WTC11 (cell line): Measurements from ENCODE around the gene FGD2. TPM values are rescaled to one million over a fixed set of nuclear protein-coding genes. Genes with fewer than 3 reads are reported as not detected.

Experiments used
- ATAC-seq: fragments of 200-7000 bp; cut with Tn5 transposase; 2 replicates; pipeline ENCODE4 v1.10.0; 2021; ENCODE audit warnings: mild to moderate bottlenecking, moderate library complexity
- CTCF ChIA-PET: fragments of 300-600 bp; sonication (Branson Sonifier 250); formaldehyde crosslinking; loops from one replicate; lab custom pipeline; 2021; ENCODE audit warnings: antibody characterized with exemption; lab: Charles Lee
- POLR2A ChIA-PET: fragments of 350-600 bp; sonication (Branson Sonifier 250); formaldehyde crosslinking; loops from one replicate; lab custom pipeline; 2021; ENCODE audit warnings: antibody characterized with exemption; lab: Charles Lee
- DNase-seq: peaks from one replicate; pipeline ENCODE4 v3.0.0; 2021; ENCODE audit warnings: low spot score
- H3K27ac Mint-ChIP-seq: 2 replicates; pipeline ENCODE4 v1.8.0; 2021; ENCODE audit warnings: mixed read lengths
- H3K27me3 Mint-ChIP-seq: 2 replicates; pipeline ENCODE4 v1.8.0; 2021; ENCODE audit warnings: low read depth, mild to moderate bottlenecking, moderate library complexity, mixed read lengths
- H3K36me3 Mint-ChIP-seq: 2 replicates; pipeline ENCODE4 v1.8.0; 2021; ENCODE audit warnings: mixed read lengths
- H3K4me1 Mint-ChIP-seq: 2 replicates; pipeline ENCODE4 v1.8.0; 2022; ENCODE audit warnings: mixed read lengths
- H3K4me3 Mint-ChIP-seq: 2 replicates; pipeline ENCODE4 v1.8.0; 2021; ENCODE audit warnings: mild to moderate bottlenecking, moderate library complexity, mixed read lengths
- H3K9me3 Mint-ChIP-seq: 2 replicates; pipeline ENCODE4 v1.8.0; 2021; ENCODE audit warnings: mixed read lengths
- AR ChIP-seq: fragments of 250-450 bp; sonication (Bioruptor Pico); IDR thresholded peaks from 2 replicates; pipeline ENCODE4 v1.9.0; 2021; ENCODE audit warnings: mild to moderate bottlenecking
- E2F1 ChIP-seq: sonication (generic); formaldehyde crosslinking; IDR thresholded peaks from 2 replicates; pipeline ENCODE4 v1.8.0; 2022; ENCODE audit warnings: mild to moderate bottlenecking, missing genetic modification reagents
- E2F4 ChIP-seq: sonication (generic); formaldehyde crosslinking; IDR thresholded peaks from 2 replicates; pipeline ENCODE4 v1.8.1; 2022; ENCODE audit warnings: low read depth, mild to moderate bottlenecking, moderate library complexity, missing genetic modification reagents, borderline replicate concordance
- ETV6 ChIP-seq: sonication (generic); formaldehyde crosslinking; IDR thresholded peaks from 2 replicates; pipeline ENCODE4 v1.8.1; 2022; ENCODE audit warnings: mild to moderate bottlenecking, missing genetic modification reagents
- FOXK1 ChIP-seq: sonication (generic); formaldehyde crosslinking; IDR thresholded peaks from 2 replicates; pipeline ENCODE4 v1.8.0; 2022; ENCODE audit warnings: mild to moderate bottlenecking, moderate library complexity, missing genetic modification reagents
- JUN ChIP-seq: sonication (generic); formaldehyde crosslinking; IDR thresholded peaks from 2 replicates; pipeline ENCODE4 v1.8.0; 2023; ENCODE audit warnings: mild to moderate bottlenecking, missing genetic modification reagents
- NFATC4 ChIP-seq: fragments of 250-450 bp; sonication (Bioruptor Pico); IDR thresholded peaks from 2 replicates; pipeline ENCODE4 v1.9.0; 2021; ENCODE audit warnings: mild to moderate bottlenecking
- NFE2L1 ChIP-seq: sonication (generic); formaldehyde crosslinking; IDR thresholded peaks from 2 replicates; pipeline ENCODE4 v1.8.1; 2023; ENCODE audit warnings: missing genetic modification reagents
- NR2C2 ChIP-seq: sonication (generic); formaldehyde crosslinking; IDR thresholded peaks from 2 replicates; pipeline ENCODE4 v1.8.0; 2022; ENCODE audit warnings: mild to moderate bottlenecking, missing genetic modification reagents
- SP1 ChIP-seq: sonication (generic); formaldehyde crosslinking; conservative IDR thresholded peaks from 2 replicates; pipeline ENCODE4 v1.8.1; 2022; ENCODE audit warnings: missing genetic modification reagents
- USF1 ChIP-seq: sonication (generic); formaldehyde crosslinking; IDR thresholded peaks from 2 replicates; pipeline ENCODE4 v1.8.0; 2022; ENCODE audit warnings: mild to moderate bottlenecking, missing genetic modification reagents
- ZBTB21 ChIP-seq: sonication (generic); formaldehyde crosslinking; IDR thresholded peaks from 2 replicates; pipeline ENCODE4 v1.8.1; 2023; ENCODE audit warnings: mild to moderate bottlenecking, missing genetic modification reagents, borderline replicate concordance
- ZBTB43 ChIP-seq: sonication (generic); formaldehyde crosslinking; IDR thresholded peaks from 2 replicates; pipeline ENCODE4 v1.8.1; 2023; ENCODE audit warnings: mild to moderate bottlenecking, missing genetic modification reagents
- ZNF138 ChIP-seq: sonication (generic); formaldehyde crosslinking; conservative IDR thresholded peaks from 2 replicates; pipeline ENCODE4 v1.8.1; 2022; ENCODE audit warnings: mild to moderate bottlenecking, moderate library complexity, missing genetic modification reagents
- ZNF281 ChIP-seq: sonication (generic); formaldehyde crosslinking; IDR thresholded peaks from 2 replicates; pipeline ENCODE4 v1.8.0; 2023; ENCODE audit warnings: mild to moderate bottlenecking, missing genetic modification reagents
- ZNF532 ChIP-seq: fragments of 250-450 bp; sonication (Bioruptor Pico); IDR thresholded peaks from 2 replicates; pipeline ENCODE4 v1.9.0; 2021; ENCODE audit warnings: mild to moderate bottlenecking, borderline replicate concordance
- total RNA-seq: library from RNA; stranded (reverse); gene quantifications from 3 replicates; pipeline ENCODE4 v1.2.3, GENCODE V29; 2021

Gene FGD2
- total RNA-seq, 1 experiment from 2014 or later, result 0.31 TPM

- Mint-ChIP-seq H3K27me3 (no peaks in the 10 kb centered on the region), H3K4me1 (0 out of 2 replicates have a peak, but pooled peaks cover 2% of the 10 kb centered on the region), H3K36me3 (no peaks in the 10 kb centered on the region), H3K27ac (no peak overlapping the region), H3K9me3 (no peaks in the 10 kb centered on the region), H3K4me3 (no peak overlapping the region)
- ChIA-PET CTCF (interaction anchor here (0.9 to 2.3 kb wide), 5 partner anchors 8 to 200 kb away, joined by 3 to 9 read pairs (median 6); no protein-coding TSS in a partner anchor), POLR2A (no interaction called here)
- TF ChIP-seq ETV6 (CRISPR knock-in tag), result no peak
- TF ChIP-seq E2F4 (CRISPR knock-in tag), result no peak
- TF ChIP-seq FOXK1, result no peak
- no peak for TF ChIP-seq NFE2L1 (CRISPR knock-in tag)
- no peak for TF ChIP-seq NFATC4 (CRISPR knock-in tag)
- TF ChIP-seq AR (CRISPR knock-in tag), result no peak
- TF ChIP-seq ZBTB21, result no peak
- no peak for TF ChIP-seq NR2C2 (CRISPR knock-in tag)
- no peak for TF ChIP-seq ZBTB43 (CRISPR knock-in tag)
- no peak for TF ChIP-seq SP1
- no peak for TF ChIP-seq ZNF532 (CRISPR knock-in tag)
- TF ChIP-seq ZNF138 (CRISPR knock-in tag), result no peak
- no peak for TF ChIP-seq E2F1 (CRISPR knock-in tag)
- no peak for ATAC-seq
- no peak for DNase-seq
These were observed 5.0 kb downstream of the FGD2 start for GRCh38 chr6:37010402-37010892.

- CTCF ChIA-PET, result interaction anchor here (1.7 kb wide), 1 partner anchor 199 kb away, joined by 6 read pairs; no protein-coding TSS in a partner anchor
- H3K9me3 Mint-ChIP-seq, result no peaks in the 10 kb centered on the region
- no peak for ATAC-seq
- POLR2A ChIA-PET, result no interaction called here
- no peaks in the 10 kb centered on the region for H3K36me3 Mint-ChIP-seq
- no peaks in the 10 kb centered on the region for H3K27me3 Mint-ChIP-seq
- no peak overlapping the region for H3K27ac Mint-ChIP-seq
- no peak for DNase-seq
- TF ChIP-seq ETV6 (CRISPR knock-in tag), result no peak
- no peak for TF ChIP-seq USF1
- no peak for TF ChIP-seq ZBTB43 (CRISPR knock-in tag)
- TF ChIP-seq ZNF281 (CRISPR knock-in tag), result no peak
- TF ChIP-seq JUN, result no peak
- H3K4me3 Mint-ChIP-seq, result no peak overlapping the region
- H3K4me1 Mint-ChIP-seq, result 0 out of 2 replicates have a peak, but pooled peaks cover 2% of the 10 kb centered on the region
These were observed 6.4 kb downstream of the FGD2 start for GRCh38 chr6:37011656-37012378.
